Keratinocyte (primary cell): ENCODE results near the gene PNMA8B. TPM values are rescaled to one million over a fixed set of nuclear protein-coding genes. Genes with fewer than 3 reads are reported as not detected.

Source experiments
- DNase-seq: peaks from one replicate; pipeline ENCODE4 v3.0.0-alpha.2; 2011; ENCODE audit warnings: low read depth, missing footprints, low spot score
- FAIRE-seq: peaks from 2 replicates; lab custom pipeline; 2011; peaks lifted over from hg19 to GRCh38; lab: Jason Lieb, UNC
- H2AFZ ChIP-seq: 2 replicates; pipeline ENCODE4 v1.6.0; 2012; ENCODE audit warnings: low read length, control low read depth, inconsistent platforms; ENCODE audit not compliant: control insufficient read depth
- H3K27ac ChIP-seq: 2 replicates; pipeline ENCODE4 v1.5.1; 2011; ENCODE audit warnings: low read length; ENCODE audit not compliant: control insufficient read depth, insufficient read depth
- H3K27me3 ChIP-seq: 3 replicates; pipeline ENCODE4 v1.6.0; 2011; ENCODE audit warnings: low read length; ENCODE audit not compliant: control insufficient read depth, insufficient read depth; ENCODE audit errors: extremely low read depth
- H3K36me3 ChIP-seq, 2 experiments: 2 replicates in 1 of 2; 3 replicates in 1 of 2; pipeline ENCODE4 v1.5.1; 2011; ENCODE audit warnings: low read length in 2 of 2, mild to moderate bottlenecking in 1 of 2; ENCODE audit not compliant: control insufficient read depth in 2 of 2, insufficient read depth in 2 of 2; ENCODE audit errors: extremely low read depth in 1 of 2
- H3K4me1 ChIP-seq: 3 replicates; pipeline ENCODE4 v1.5.1; 2011; ENCODE audit warnings: low read length; ENCODE audit not compliant: control insufficient read depth, insufficient read depth; ENCODE audit errors: extremely low read depth
- H3K4me2 ChIP-seq: 3 replicates; pipeline ENCODE4 v1.6.0; 2011; ENCODE audit warnings: low read depth, low read length; ENCODE audit not compliant: control insufficient read depth, insufficient read depth; ENCODE audit errors: extremely low read depth
- H3K4me3 ChIP-seq, 3 experiments: fragments of 200-600 bp in 1 of 3; sonication (generic) in 1 of 3; 2 replicates in 2 of 3; 3 replicates in 1 of 3; pipeline ENCODE4 v1.5.1; 2011 to 2016; ENCODE audit warnings: low read length in 3 of 3, mild to moderate bottlenecking in 3 of 3, control low read depth in 2 of 3, inconsistent platforms in 1 of 3, low read depth in 1 of 3, mixed read lengths in 1 of 3, mixed run types in 1 of 3, moderate library complexity in 1 of 3; ENCODE audit not compliant: control insufficient read depth in 2 of 3, insufficient read depth in 2 of 3; ENCODE audit errors: extremely low read depth in 1 of 3
- H3K79me2 ChIP-seq: 2 replicates; pipeline ENCODE4 v1.6.0; 2012; ENCODE audit warnings: low read length; ENCODE audit not compliant: control insufficient read depth, insufficient read depth
- H3K9ac ChIP-seq: 3 replicates; pipeline ENCODE4 v1.6.0; 2011; ENCODE audit warnings: low read length; ENCODE audit not compliant: control insufficient read depth, insufficient read depth; ENCODE audit errors: extremely low read depth
- H3K9me1 ChIP-seq: 3 replicates; pipeline ENCODE4 v1.6.0; 2011; ENCODE audit warnings: low read length; ENCODE audit not compliant: control insufficient read depth, insufficient read depth; ENCODE audit errors: extremely low read depth
- H3K9me3 ChIP-seq: 2 replicates; pipeline ENCODE4 v1.5.1; 2012; ENCODE audit warnings: low read depth, low read length; ENCODE audit not compliant: control insufficient read depth
- H4K20me1 ChIP-seq: 3 replicates; pipeline ENCODE4 v1.6.0; 2011; ENCODE audit warnings: low read length; ENCODE audit not compliant: control insufficient read depth, insufficient read depth; ENCODE audit errors: extremely low read depth
- CTCF ChIP-seq, 3 experiments: IDR thresholded peaks in 1 of 3; conservative IDR thresholded peaks in 1 of 3; optimal IDR thresholded peaks in 1 of 3; 2 replicates in 2 of 3; 3 replicates in 1 of 3; pipeline versions ENCODE3 to v1.5.1; 2011; ENCODE audit warnings: low read length in 3 of 3, mild to moderate bottlenecking in 3 of 3, moderate library complexity in 2 of 3, control low read depth in 1 of 3, inconsistent platforms in 1 of 3; ENCODE audit not compliant: insufficient read depth in 2 of 3; ENCODE audit errors: extremely low read depth in 1 of 3
- EZH2 ChIP-seq: IDR thresholded peaks from one replicate; pipeline ENCODE4 v1.6.1; 2012; ENCODE audit warnings: inconsistent platforms, mild to moderate bottlenecking, low read length, moderate library complexity
- dilution Hi-C: fragments of 300-500 bp; cut with MboI; formaldehyde crosslinking; loops from one replicate; pipeline ENCODE4 v1.7.0; 2020; ENCODE audit warnings: low sequenced_read_pairs; ENCODE audit not compliant: extremely low pct_ligation_motif_present
- polyA plus RNA-seq, 5 experiments: library from polyadenylated mRNA; depleted of rRNA in 3 of 5; stranded (reverse) in 3 of 5; stranded (forward) in 1 of 5; unstranded in 1 of 5; fragments of >200 nt; gene quantifications; 1 replicate in 1 of 5; 2 replicates in 3 of 5; 3 replicates in 1 of 5; pipeline versions ENCODE4 v1.2.1 to v1.2.3, GENCODE V29; 2011 to 2012; ENCODE audit warnings: missing spikeins in 2 of 5, low read depth in 1 of 5, low replicate concordance in 1 of 5

PNMA8B gene
- polyA plus RNA-seq, 1 donor (not counting 4 experiments of a cell fraction or from before 2014, with no cell fraction given), result not detected

- Histone ChIP-seq H3K4me2 (no peak overlapping the region), H4K20me1 (no peaks in the 10 kb centered on the region), H3K9ac (no peak overlapping the region), H3K79me2 (no peaks in the 10 kb centered on the region), H3K27ac (no peak overlapping the region), H3K36me3 (no peaks in the 10 kb centered on the region), H3K4me3 (no peak overlapping the region), H3K4me1 (peaks cover 5% of the 10 kb centered on the region), H3K9me1 (no peaks in the 10 kb centered on the region), H3K27me3 (no peaks in the 10 kb centered on the region), H3K9me3 (no peaks in the 10 kb centered on the region), H2AFZ (no peak overlapping the region)
- dilution Hi-C loops, result no loop called here
- FAIRE-seq (no peak), DNase-seq (no peak)
- TF ChIP-seq CTCF (optimal IDR thresholded peaks at IDR 0.05 in 1 of 3, IDR thresholded peaks at IDR 0.05 in 1 of 3, conservative IDR thresholded peaks at IDR 0.05 in 1 of 3; ENCODE audit: extremely low read depth in 1 of 3, insufficient read depth in 2 of 3, low read length in 3 of 3) (no peak), EZH2 (no peak)
Measured at GRCh38 chr19:46520616-46521015, 24.9 kb upstream of the PNMA8B start.

- no peak for TF ChIP-seq EZH2
- TF ChIP-seq CTCF (optimal IDR thresholded peaks at IDR 0.05 in 1 of 3, IDR thresholded peaks at IDR 0.05 in 1 of 3, conservative IDR thresholded peaks at IDR 0.05 in 1 of 3; ENCODE audit: extremely low read depth in 1 of 3, insufficient read depth in 2 of 3, low read length in 3 of 3), result no peak
- Histone ChIP-seq H3K79me2 (no peaks in the 10 kb centered on the region), H3K4me3 (no peak overlapping the region), H3K27ac (no peak overlapping the region), H3K27me3 (no peaks in the 10 kb centered on the region), H3K36me3 (no peaks in the 10 kb centered on the region), H4K20me1 (no peaks in the 10 kb centered on the region), H2AFZ (no peak overlapping the region), H3K9me3 (no peaks in the 10 kb centered on the region), H3K4me2 (no peak overlapping the region), H3K9ac (no peak overlapping the region), H3K9me1 (no peaks in the 10 kb centered on the region), H3K4me1 (peaks cover 3% of the 10 kb centered on the region)
- no peak for FAIRE-seq
- no peak for DNase-seq
- dilution Hi-C loops, result no loop called here
Measured at GRCh38 chr19:46517471-46517870, 21.8 kb upstream of the PNMA8B start.
